ENCODE results near the gene DIP2C. TPM values are rescaled to one million over a fixed set of nuclear protein-coding genes. Genes with fewer than 3 reads are reported as not detected.

Gene DIP2C
- total RNA-seq, 1 donor from 2014 or later = 11.4 TPM

GRCh38 chr10:558891-559766 lies 130.3 kb downstream of the DIP2C start:
- no peak overlapping the region for H3K4me3 ChIP-seq (ENCODE audit: low read depth, low read length)
- DNase-seq (ENCODE audit: low read depth) = no peak
- TF ChIP-seq CTCF (conservative IDR thresholded peaks at IDR 0.05; ENCODE audit: low read depth, low read length) = no peak

GRCh38 chr10:558364-558763 lies 131.1 kb downstream of the DIP2C start:
- DNase-seq (ENCODE audit: low read depth) = no peak
- no peak overlapping the region for H3K4me3 ChIP-seq (ENCODE audit: low read depth, low read length)
- TF ChIP-seq CTCF (conservative IDR thresholded peaks at IDR 0.05; ENCODE audit: low read depth, low read length) = no peak

- no peak for DNase-seq (ENCODE audit: low read depth)
- H3K4me3 ChIP-seq (ENCODE audit: low read depth, low read length) = no peak overlapping the region
- no peak for TF ChIP-seq CTCF (conservative IDR thresholded peaks at IDR 0.05; ENCODE audit: low read depth, low read length)
Measured at GRCh38 chr10:557792-558328, 131.6 kb downstream of the DIP2C start.

- no peak overlapping the region for H3K4me3 ChIP-seq (ENCODE audit: low read depth, low read length)
- no peak for DNase-seq (ENCODE audit: low read depth)
- no peak for TF ChIP-seq CTCF (conservative IDR thresholded peaks at IDR 0.05; ENCODE audit: low read depth, low read length)
Measured at GRCh38 chr10:556971-557637, 132.4 kb downstream of the DIP2C start.

GRCh38 chr10:555682-556350 lies 133.7 kb downstream of the DIP2C start:
- no peak for DNase-seq (ENCODE audit: low read depth)
- TF ChIP-seq CTCF (conservative IDR thresholded peaks at IDR 0.05; ENCODE audit: low read depth, low read length) = no peak
- no peak overlapping the region for H3K4me3 ChIP-seq (ENCODE audit: low read depth, low read length)

- no peak for DNase-seq (ENCODE audit: low read depth)
- no peak for TF ChIP-seq CTCF (conservative IDR thresholded peaks at IDR 0.05; ENCODE audit: low read depth, low read length)
- H3K4me3 ChIP-seq (ENCODE audit: low read depth, low read length) = no peak overlapping the region
Measured at GRCh38 chr10:555281-555680, 134.2 kb downstream of the DIP2C start.
